PC-9 (cell line): ENCODE results near the gene SPRYD3.

Experiments
- CTCF ChIP-seq: fragments of 200-600 bp; sonication (generic); conservative IDR thresholded peaks from 2 replicates; pipeline ENCODE4 v1.6.1; 2017; ENCODE audit warnings: mixed run types, antibody characterized with exemption, mild to moderate bottlenecking, moderate library complexity
- EZH2 ChIP-seq: fragments of 200-600 bp; sonication (generic); IDR thresholded peaks from 2 replicates; pipeline ENCODE4 v1.8.0; 2017; ENCODE audit warnings: antibody characterized with exemption, low read depth

DNA sequence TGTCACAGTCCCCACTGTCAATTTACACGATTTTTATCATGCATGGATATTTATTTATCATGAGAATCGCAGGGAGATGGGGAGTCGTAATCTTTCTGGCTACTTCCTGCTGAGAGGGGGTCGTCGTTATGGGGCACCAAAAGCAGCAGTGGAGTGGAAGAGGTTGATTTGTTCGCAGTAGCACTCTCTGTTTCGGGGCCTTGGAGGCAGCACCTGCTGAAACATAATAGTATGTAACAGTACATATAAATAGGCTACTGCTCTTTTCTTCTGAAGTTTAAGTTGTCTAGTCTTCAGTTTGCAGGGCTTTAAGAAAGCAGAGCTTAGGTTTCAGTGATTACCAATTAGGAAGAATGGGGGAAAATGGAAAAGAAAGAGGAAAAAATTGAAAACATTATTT lies 27.9 kb upstream of the SPRYD3 start:
- TF ChIP-seq CTCF = no peak
- no peak for TF ChIP-seq EZH2
